Measurements from ENCODE around the gene CCR1. TPM values are rescaled to one million over a fixed set of nuclear protein-coding genes. Genes with fewer than 3 reads are reported as not detected.
"Not testable (repeated sequence)": the region's sequence is repeated elsewhere in the genome, so short reads cannot be mapped to it uniquely, and the experiment has no call there.

CCR1 gene
- total RNA-seq, 6 experiments from 2014 or later: not detected

DNA sequence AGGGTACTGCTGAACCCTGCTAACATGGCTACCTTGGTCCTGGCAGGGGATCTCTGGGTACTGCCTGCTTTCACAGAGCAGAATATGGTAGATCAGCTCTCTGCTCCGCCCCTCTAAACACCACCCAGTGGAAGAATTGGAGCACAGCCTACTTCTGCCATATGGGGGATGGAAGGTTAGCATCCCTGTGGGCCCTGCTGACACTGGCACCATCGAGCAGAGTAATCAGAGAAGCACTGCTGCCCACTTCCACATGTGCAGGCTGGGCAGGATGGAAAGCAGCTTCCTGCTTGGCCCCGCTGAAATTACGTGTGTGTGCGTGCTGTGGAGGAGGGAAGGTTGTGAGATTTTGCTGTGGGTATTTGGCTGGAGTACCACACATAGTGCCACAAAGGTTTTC, 24.8 kb downstream of the CCR1 start:
- Mint-ChIP-seq H3K4me1 (ENCODE audit: low read depth) (peaks cover 19% of the 10 kb centered on the region), H3K36me3 (ENCODE audit: low read depth) (no peaks in the 10 kb centered on the region), H3K4me3 (no peak overlapping the region), H3K27me3 (ENCODE audit: insufficient read depth) (peaks cover 6% of the 10 kb centered on the region), H3K9me3 (no peaks in the 10 kb centered on the region), H3K27ac (no peak overlapping the region)
- DNase-seq: no peak
- TF ChIP-seq, protein P1, sequence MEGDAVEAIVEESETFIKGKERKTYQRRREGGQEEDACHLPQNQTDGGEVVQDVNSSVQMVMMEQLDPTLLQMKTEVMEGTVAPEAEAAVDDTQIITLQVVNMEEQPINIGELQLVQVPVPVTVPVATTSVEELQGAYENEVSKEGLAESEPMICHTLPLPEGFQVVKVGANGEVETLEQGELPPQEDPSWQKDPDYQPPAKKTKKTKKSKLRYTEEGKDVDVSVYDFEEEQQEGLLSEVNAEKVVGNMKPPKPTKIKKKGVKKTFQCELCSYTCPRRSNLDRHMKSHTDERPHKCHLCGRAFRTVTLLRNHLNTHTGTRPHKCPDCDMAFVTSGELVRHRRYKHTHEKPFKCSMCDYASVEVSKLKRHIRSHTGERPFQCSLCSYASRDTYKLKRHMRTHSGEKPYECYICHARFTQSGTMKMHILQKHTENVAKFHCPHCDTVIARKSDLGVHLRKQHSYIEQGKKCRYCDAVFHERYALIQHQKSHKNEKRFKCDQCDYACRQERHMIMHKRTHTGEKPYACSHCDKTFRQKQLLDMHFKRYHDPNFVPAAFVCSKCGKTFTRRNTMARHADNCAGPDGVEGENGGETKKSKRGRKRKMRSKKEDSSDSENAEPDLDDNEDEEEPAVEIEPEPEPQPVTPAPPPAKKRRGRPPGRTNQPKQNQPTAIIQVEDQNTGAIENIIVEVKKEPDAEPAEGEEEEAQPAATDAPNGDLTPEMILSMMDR (IDR thresholded peaks at IDR 0.05): no peak

DNA sequence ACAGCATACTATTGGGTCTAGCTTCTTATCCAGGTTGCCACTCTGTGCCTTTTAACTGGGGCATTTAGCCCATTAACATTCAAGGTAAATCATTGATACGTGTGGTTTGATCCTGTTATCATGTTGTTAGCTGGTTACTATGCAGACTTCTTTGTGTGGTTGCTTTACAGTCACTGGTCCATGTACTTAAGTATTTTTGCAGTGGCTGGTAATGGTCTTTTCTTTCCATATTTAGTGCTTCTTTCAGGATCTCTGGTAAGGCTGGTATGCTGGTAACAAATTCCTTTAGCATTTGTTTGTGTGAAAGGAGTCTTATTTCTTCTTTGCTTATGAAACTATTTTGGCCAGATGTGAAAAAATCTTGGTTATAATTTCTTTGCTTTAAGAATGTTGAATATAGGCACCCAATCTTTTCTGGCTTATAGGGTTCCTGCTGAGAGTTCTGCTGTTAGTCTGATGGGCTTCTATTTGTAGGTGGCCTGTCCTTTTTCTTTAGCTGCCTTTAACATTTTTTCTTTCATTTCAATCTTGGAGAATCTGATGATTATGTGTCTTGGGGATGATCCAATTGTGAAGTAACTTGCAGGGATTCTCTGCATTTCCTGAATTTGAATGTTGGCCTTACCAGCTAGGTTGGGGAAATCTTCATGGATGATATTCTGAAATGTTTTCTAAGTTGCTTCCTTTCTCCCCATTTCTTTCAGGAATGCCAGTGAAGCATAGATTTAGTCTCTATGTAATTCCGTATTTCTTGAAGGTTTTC, 39.3 kb downstream of the CCR1 start:
- Mint-ChIP-seq H3K36me3 (ENCODE audit: low read depth) (peaks cover 4% of the 10 kb centered on the region; the same call in 1 of the 2 replicates), H3K9me3 (peaks cover 13% of the 10 kb centered on the region; the same call in 1 of the 2 replicates), H3K4me3 (no peak overlapping the region), H3K27ac (no peak overlapping the region), H3K4me1 (ENCODE audit: low read depth) (no peaks in the 10 kb centered on the region), H3K27me3 (ENCODE audit: insufficient read depth) (peaks cover 10% of the 10 kb centered on the region)
- DNase-seq: no peak
- TF ChIP-seq, protein P1 (IDR thresholded peaks at IDR 0.05): no peak

DNA sequence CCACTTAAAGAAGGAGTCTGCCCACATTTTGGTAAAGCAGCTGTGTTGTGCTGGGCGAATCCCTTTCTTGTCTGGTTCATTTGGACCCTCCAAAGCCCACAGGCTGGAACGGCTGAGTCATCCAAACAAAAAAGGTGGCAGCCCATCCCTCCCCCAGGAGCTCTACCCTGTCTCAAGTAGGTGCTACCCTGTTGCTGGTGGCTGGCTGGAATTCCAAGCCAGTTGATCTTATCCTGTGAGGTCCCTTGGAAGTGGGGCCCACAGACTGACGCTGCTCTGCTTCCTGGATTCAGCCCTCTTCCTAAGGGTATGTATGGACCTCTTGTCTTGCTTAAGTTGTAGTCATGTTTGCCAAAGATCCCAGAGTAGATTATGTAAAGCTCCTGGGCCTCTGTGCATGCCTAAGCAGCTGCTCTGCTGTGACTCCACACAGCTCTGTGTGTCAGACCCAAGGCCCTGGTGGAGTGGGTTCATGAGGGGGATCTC, 44.5 kb downstream of the CCR1 start:
- H3K4me1 Mint-ChIP-seq (ENCODE audit: low read depth): no peaks in the 10 kb centered on the region
- no peak overlapping the region for H3K27ac Mint-ChIP-seq
- DNase-seq: no peak
- no peak overlapping the region for H3K4me3 Mint-ChIP-seq
- H3K9me3 Mint-ChIP-seq: peaks cover 13% of the 10 kb centered on the region; the same call in 1 of the 2 replicates
- TF ChIP-seq, protein P1 (IDR thresholded peaks at IDR 0.05): no peak
- peaks cover 4% of the 10 kb centered on the region; the same call in 1 of the 2 replicates for H3K36me3 Mint-ChIP-seq (ENCODE audit: low read depth)
- H3K27me3 Mint-ChIP-seq (ENCODE audit: insufficient read depth): peaks cover 27% of the 10 kb centered on the region

DNA sequence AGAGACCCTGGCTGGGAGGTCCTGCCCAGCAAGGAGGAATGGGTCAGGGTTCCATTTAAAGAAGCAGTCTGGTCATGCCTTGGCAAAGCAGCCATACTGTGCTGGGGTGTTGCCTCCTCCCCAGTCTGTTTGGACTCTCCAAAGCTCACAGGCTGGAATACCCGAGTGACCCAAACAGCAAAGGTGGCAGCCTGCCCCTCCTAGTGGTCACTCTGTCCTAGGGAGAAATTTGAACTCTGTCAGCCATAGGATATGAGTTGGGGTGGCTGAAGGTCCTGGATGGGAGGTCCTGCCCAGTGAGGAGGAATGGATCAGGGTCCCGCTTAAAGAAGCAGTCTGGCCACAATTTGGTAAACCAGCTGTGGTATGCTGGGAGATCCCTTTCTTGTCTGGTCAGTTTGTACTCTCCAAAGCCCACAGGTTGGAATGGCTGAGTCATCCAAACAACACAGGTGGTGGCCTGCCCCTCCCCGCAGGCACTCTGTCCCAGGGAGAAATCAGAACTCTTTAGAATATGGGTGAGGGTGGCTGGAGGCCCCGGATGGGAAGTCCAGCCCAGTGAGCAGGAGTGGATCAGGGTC, 45.0 kb downstream of the CCR1 start:
- DNase-seq: no peak
- Mint-ChIP-seq H3K27ac (no peak overlapping the region), H3K36me3 (ENCODE audit: low read depth) (no peaks in the 10 kb centered on the region; the same call in 1 of the 2 replicates), H3K4me1 (ENCODE audit: low read depth) (no peaks in the 10 kb centered on the region), H3K27me3 (ENCODE audit: insufficient read depth) (peaks cover 25% of the 10 kb centered on the region), H3K4me3 (no peak overlapping the region), H3K9me3 (peaks cover 9% of the 10 kb centered on the region; the same call in 1 of the 2 replicates)
- TF ChIP-seq, protein P1 (IDR thresholded peaks at IDR 0.05): peak; percentile 46; the same call in 1 of the 2 replicates

DNA sequence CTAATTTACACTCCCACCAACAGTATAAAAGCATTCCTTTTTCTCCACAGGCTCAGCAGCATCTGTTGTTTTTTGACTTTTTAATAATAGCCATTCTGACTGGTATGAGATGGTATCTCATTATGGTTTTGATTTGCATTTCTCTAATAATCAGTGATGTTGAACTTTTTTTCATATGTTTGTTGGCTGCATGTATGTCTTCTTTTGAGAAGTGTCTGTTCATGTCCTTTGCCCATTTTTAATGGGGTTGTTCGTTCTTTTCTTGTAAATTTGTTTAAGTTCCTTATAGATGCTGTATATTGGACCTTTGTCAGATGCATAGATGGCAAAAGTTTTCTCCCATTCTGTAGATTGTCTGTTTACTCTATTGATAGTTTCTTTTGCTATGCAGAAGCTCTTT, 50.4 kb downstream of the CCR1 start:
- H3K9me3 Mint-ChIP-seq; H3K4me3 Mint-ChIP-seq; H3K4me1 Mint-ChIP-seq (ENCODE audit: low read depth); H3K36me3 Mint-ChIP-seq (ENCODE audit: low read depth); DNase-seq; H3K27ac Mint-ChIP-seq: not testable (repeated sequence)
- peaks cover 28% of the 10 kb centered on the region for H3K27me3 Mint-ChIP-seq (ENCODE audit: insufficient read depth)

DNA sequence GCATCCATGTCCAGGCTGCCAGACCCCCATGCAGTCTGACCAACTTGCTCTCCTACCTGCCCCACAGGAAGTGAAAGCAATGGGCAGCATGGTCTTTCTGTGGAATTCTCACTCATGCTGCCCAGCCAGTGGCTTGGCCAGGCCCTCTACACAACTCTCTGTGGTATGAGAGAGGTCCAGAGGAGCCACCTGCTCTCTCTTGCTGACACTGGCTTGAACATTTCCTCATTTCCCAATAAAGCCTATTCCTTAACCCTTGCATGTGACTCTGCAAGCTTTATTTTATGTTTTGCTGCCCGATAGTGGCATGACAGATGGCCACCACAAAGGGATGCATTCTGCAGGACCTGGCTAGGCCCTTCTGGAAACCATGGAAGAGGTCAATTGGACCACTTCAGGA, 53.8 kb downstream of the CCR1 start:
- TF ChIP-seq, protein P1 (IDR thresholded peaks at IDR 0.05): no peak
- no peak overlapping the region for H3K4me3 Mint-ChIP-seq
- no peaks in the 10 kb centered on the region for H3K4me1 Mint-ChIP-seq (ENCODE audit: low read depth)
- no peaks in the 10 kb centered on the region; the same call in 1 of the 2 replicates for H3K9me3 Mint-ChIP-seq
- H3K27me3 Mint-ChIP-seq (ENCODE audit: insufficient read depth): peaks cover 9% of the 10 kb centered on the region; the same call in 1 of the 2 replicates
- H3K36me3 Mint-ChIP-seq (ENCODE audit: low read depth): no peaks in the 10 kb centered on the region
- no peak overlapping the region for H3K27ac Mint-ChIP-seq
- no peak for DNase-seq

All from HFFc6 (cell line).